ENCODE results near the gene CPE.
"Not testable (repeated sequence)": the region's sequence is repeated elsewhere in the genome, so short reads cannot be mapped to it uniquely, and the experiment has no call there.

Gene CPE

GRCh38 chr4:165472943-165473676 lies 94.3 kb downstream of the CPE start:
- DNase-seq, result no peak

- DNase-seq, result no peak
These were observed 96.2 kb downstream of the CPE start for GRCh38 chr4:165474784-165475705.

- DNase-seq, result no peak
These were observed 96.9 kb downstream of the CPE start for GRCh38 chr4:165475706-165476070.

GRCh38 chr4:165476214-165477098 lies 97.6 kb downstream of the CPE start:
- DNase-seq, result no peak

GRCh38 chr4:165477799-165478198 lies 99.0 kb downstream of the CPE start:
- DNase-seq, result no peak

- no peak for DNase-seq
These were observed 99.5 kb downstream of the CPE start for GRCh38 chr4:165478260-165478659.

GRCh38 chr4:165481053-165481835 lies 102.4 kb downstream of the CPE start:
- DNase-seq, result no peak

- DNase-seq, result no peak
These were observed 111.0 kb downstream of the CPE start for GRCh38 chr4:165489786-165490185.

GRCh38 chr4:165492583-165492982 lies 113.8 kb downstream of the CPE start:
- DNase-seq, result not testable (repeated sequence)

- no peak for DNase-seq
These were observed 114.6 kb downstream of the CPE start for GRCh38 chr4:165493359-165493758.

- no peak for DNase-seq
These were observed 124.4 kb downstream of the CPE start for GRCh38 chr4:165502916-165503907.

- no peak for DNase-seq
These were observed 125.4 kb downstream of the CPE start for GRCh38 chr4:165504184-165504583.

- no peak for DNase-seq
These were observed 127.4 kb downstream of the CPE start for GRCh38 chr4:165505958-165506837.

GRCh38 chr4:165506849-165507248 lies 128.0 kb downstream of the CPE start:
- DNase-seq, result no peak

- no peak for DNase-seq
These were observed 128.6 kb downstream of the CPE start for GRCh38 chr4:165507381-165507780.

GRCh38 chr4:165508372-165509120 lies 129.7 kb downstream of the CPE start:
- no peak for DNase-seq

GRCh38 chr4:165512424-165512823 lies 133.6 kb downstream of the CPE start:
- DNase-seq, result no peak

GRCh38 chr4:165514739-165515138 lies 135.9 kb downstream of the CPE start:
- DNase-seq, result no peak

GRCh38 chr4:165515201-165515600 lies 136.4 kb downstream of the CPE start:
- DNase-seq, result no peak

Data from 8988T (cell line).